LNCAP (cell line): ENCODE results near the gene SERPINB5.

ENCODE experiments used
- TF ChIP-seq, protein P1 (sequence below): fragments of 450-650 bp; IDR thresholded peaks from 2 replicates; pipeline ENCODE4 v1.5.1; 2017; ENCODE audit warnings: mild to moderate bottlenecking

SERPINB5 gene

GRCh38 chr18:63468575-63468974, 8.2 kb upstream of the SERPINB5 start:
- TF ChIP-seq, protein P1, sequence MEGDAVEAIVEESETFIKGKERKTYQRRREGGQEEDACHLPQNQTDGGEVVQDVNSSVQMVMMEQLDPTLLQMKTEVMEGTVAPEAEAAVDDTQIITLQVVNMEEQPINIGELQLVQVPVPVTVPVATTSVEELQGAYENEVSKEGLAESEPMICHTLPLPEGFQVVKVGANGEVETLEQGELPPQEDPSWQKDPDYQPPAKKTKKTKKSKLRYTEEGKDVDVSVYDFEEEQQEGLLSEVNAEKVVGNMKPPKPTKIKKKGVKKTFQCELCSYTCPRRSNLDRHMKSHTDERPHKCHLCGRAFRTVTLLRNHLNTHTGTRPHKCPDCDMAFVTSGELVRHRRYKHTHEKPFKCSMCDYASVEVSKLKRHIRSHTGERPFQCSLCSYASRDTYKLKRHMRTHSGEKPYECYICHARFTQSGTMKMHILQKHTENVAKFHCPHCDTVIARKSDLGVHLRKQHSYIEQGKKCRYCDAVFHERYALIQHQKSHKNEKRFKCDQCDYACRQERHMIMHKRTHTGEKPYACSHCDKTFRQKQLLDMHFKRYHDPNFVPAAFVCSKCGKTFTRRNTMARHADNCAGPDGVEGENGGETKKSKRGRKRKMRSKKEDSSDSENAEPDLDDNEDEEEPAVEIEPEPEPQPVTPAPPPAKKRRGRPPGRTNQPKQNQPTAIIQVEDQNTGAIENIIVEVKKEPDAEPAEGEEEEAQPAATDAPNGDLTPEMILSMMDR = no peak

GRCh38 chr18:63470751-63471150, 6.0 kb upstream of the SERPINB5 start:
- TF ChIP-seq, protein P1 = no peak

- TF ChIP-seq, protein P1 = no peak
Measured at GRCh38 chr18:63472380-63472779, 4.4 kb upstream of the SERPINB5 start.

- TF ChIP-seq, protein P1 = no peak
Measured at GRCh38 chr18:63477200-63477599, 442 bp downstream of the SERPINB5 start.

DNA sequence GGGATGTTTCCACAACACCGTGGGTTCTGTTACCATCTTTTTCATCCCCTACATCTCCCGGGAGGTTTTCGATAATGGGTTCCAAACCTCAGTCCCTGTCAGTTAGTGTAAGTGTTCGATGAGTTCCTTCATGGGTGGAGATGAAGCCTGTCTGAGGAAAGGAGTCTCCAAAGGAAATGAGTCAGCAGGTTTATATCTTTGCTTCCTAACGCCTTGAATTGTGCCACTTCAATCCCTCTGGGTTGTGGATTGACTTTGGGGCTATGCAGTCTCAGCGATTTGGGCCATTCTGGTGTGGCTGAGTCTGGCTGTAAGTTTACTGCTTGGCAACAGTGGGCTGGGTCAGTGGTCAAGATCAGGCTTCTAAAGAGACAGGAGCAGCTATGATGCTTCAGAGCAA, 1.2 kb downstream of the SERPINB5 start:
- TF ChIP-seq, protein P1 = no peak

DNA sequence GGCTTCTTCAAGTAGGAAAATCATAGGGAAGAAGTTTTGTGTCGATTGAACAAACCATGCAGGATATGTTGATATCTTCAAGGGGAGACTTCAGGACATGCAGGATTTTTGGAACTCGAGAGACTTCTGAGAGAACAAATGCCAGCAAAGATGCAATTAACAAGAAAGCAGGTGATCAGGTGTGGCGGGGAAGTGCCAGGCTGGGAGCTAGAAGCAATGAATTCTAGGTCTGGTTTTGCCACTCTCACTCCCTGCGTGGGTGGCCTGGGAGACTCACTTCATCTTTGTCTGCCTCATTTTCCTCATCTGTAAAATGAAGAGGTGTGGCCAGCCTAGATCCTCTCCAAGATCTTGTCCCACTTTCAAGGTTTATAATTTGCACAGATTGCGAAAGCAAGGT, 3.1 kb downstream of the SERPINB5 start:
- TF ChIP-seq, protein P1 = no peak

DNA sequence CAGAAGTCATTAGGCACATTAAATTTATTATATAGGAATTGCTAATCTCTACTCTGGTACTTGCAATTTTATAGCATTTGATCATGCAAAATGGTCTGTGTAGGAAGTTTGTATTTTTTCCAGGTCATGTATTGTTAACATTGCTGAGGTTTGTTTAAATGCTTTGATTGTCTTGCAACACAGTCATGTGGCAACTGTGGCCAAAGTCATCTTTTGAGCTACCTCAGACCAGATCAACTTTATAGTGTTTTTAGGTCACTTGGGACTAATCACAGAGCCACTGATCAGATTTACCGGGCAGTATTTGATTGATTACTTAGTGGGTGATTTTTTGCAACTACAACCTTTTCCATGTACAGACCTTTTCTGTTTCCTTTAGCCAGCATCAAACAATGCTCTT, 3.7 kb downstream of the SERPINB5 start:
- TF ChIP-seq, protein P1 = no peak

- TF ChIP-seq, protein P1 = no peak
Measured at GRCh38 chr18:63480915-63481314, 4.2 kb downstream of the SERPINB5 start.
